HL-60 (cell line): ENCODE measurements around the gene NTF3.

Source experiments
- GABPA ChIP-seq: IDR thresholded peaks from 2 replicates; pipeline ENCODE4 v1.6.1; 2012; ENCODE audit warnings: low read depth
- POLR2AphosphoS5 ChIP-seq: IDR thresholded peaks from 2 replicates; pipeline ENCODE4 v1.6.1; 2012; ENCODE audit warnings: low read depth
- SPI1 ChIP-seq: IDR thresholded peaks from 2 replicates; pipeline ENCODE4 v1.6.1; 2012; ENCODE audit warnings: low read depth, mild to moderate bottlenecking, borderline replicate concordance
- TF ChIP-seq, protein P1 (sequence below): IDR thresholded peaks from one replicate; pipeline ENCODE4 v1.5.1; 2011; ENCODE audit warnings: low read length, control low read depth, inconsistent platforms; ENCODE audit not compliant: insufficient read depth
- TF ChIP-seq, protein P2 (sequence below): IDR thresholded peaks from 2 replicates; pipeline ENCODE4 v1.6.1; 2012; ENCODE audit warnings: low read depth; ENCODE audit not compliant: insufficient replicate concordance

DNA sequence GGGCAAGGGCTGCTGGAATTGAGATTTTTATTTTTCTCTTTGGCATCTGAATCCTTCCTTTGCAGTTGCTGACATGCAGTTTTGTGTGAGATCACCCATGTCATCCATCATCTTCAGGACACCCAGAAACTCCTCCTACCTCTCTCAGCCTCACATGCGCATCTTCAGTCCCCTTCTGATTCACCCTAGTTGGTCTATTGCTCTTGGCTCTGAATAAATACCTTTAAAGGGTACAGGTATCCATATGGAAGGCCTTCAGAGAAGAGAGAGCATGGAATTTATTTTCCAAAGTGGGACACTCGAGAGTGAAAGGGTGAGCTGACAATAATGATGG is 41.8 kb downstream of the NTF3 start:
- TF ChIP-seq, protein P1, sequence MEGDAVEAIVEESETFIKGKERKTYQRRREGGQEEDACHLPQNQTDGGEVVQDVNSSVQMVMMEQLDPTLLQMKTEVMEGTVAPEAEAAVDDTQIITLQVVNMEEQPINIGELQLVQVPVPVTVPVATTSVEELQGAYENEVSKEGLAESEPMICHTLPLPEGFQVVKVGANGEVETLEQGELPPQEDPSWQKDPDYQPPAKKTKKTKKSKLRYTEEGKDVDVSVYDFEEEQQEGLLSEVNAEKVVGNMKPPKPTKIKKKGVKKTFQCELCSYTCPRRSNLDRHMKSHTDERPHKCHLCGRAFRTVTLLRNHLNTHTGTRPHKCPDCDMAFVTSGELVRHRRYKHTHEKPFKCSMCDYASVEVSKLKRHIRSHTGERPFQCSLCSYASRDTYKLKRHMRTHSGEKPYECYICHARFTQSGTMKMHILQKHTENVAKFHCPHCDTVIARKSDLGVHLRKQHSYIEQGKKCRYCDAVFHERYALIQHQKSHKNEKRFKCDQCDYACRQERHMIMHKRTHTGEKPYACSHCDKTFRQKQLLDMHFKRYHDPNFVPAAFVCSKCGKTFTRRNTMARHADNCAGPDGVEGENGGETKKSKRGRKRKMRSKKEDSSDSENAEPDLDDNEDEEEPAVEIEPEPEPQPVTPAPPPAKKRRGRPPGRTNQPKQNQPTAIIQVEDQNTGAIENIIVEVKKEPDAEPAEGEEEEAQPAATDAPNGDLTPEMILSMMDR = no peak
- TF ChIP-seq POLR2AphosphoS5 (no peak), GABPA (no peak), SPI1 (no peak)
- TF ChIP-seq, protein P2, sequence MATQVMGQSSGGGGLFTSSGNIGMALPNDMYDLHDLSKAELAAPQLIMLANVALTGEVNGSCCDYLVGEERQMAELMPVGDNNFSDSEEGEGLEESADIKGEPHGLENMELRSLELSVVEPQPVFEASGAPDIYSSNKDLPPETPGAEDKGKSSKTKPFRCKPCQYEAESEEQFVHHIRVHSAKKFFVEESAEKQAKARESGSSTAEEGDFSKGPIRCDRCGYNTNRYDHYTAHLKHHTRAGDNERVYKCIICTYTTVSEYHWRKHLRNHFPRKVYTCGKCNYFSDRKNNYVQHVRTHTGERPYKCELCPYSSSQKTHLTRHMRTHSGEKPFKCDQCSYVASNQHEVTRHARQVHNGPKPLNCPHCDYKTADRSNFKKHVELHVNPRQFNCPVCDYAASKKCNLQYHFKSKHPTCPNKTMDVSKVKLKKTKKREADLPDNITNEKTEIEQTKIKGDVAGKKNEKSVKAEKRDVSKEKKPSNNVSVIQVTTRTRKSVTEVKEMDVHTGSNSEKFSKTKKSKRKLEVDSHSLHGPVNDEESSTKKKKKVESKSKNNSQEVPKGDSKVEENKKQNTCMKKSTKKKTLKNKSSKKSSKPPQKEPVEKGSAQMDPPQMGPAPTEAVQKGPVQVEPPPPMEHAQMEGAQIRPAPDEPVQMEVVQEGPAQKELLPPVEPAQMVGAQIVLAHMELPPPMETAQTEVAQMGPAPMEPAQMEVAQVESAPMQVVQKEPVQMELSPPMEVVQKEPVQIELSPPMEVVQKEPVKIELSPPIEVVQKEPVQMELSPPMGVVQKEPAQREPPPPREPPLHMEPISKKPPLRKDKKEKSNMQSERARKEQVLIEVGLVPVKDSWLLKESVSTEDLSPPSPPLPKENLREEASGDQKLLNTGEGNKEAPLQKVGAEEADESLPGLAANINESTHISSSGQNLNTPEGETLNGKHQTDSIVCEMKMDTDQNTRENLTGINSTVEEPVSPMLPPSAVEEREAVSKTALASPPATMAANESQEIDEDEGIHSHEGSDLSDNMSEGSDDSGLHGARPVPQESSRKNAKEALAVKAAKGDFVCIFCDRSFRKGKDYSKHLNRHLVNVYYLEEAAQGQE = no peak
